Caco-2 (cell line): ENCODE data around the gene RMI2. TPM values are rescaled to one million over a fixed set of nuclear protein-coding genes. Genes with fewer than 3 reads are reported as not detected.
"Not testable (repeated sequence)": the region's sequence is repeated elsewhere in the genome, so short reads cannot be mapped to it uniquely, and the experiment has no call there.

Experiments
- BruUV-seq: library from RNA; stranded (reverse); fragments of 400-500 nt; replicated peaks from 2 replicates; lab custom pipeline; 2021; lab: Mats Ljungman, UMichigan
- CTCF ChIA-PET: fragments of 300-600 bp; sonication (Branson Sonifier 250); formaldehyde crosslinking; loops from one replicate; lab custom pipeline; 2022; ENCODE audit warnings: antibody characterized with exemption; lab: Charles Lee
- POLR2A ChIA-PET: fragments of 300-600 bp; sonication (Branson Sonifier 250); formaldehyde crosslinking; loops from one replicate; lab custom pipeline; 2022; ENCODE audit warnings: antibody characterized with exemption; lab: Charles Lee
- DNase-seq, 2 experiments: peaks; one replicate each; pipeline versions ENCODE4 v3.0.0 to v3.0.0-alpha.2; 2020 to 2022
- H3K27me3 ChIP-seq: replicated peaks from 2 replicates; pipeline ENCODE4 v1.6.0; 2011; ENCODE audit warnings: low read length; ENCODE audit not compliant: control insufficient read depth, insufficient read depth
- H3K36me3 ChIP-seq: 2 replicates; pipeline ENCODE4 v1.5.1; 2011; ENCODE audit warnings: low read length; ENCODE audit not compliant: control insufficient read depth, insufficient read depth
- H3K4me1 ChIP-seq: fragments of 250-450 bp; sonication (Bioruptor Pico); 2 replicates; pipeline ENCODE4 v1.5.1; 2020; ENCODE audit warnings: mild to moderate bottlenecking
- H3K4me3 ChIP-seq: 2 replicates; pipeline ENCODE4 v1.5.1; 2011; ENCODE audit warnings: low read depth, mild to moderate bottlenecking, control low read depth, low read length
- H3K9me3 ChIP-seq: fragments of 250-450 bp; sonication (Bioruptor Pico); 2 replicates; pipeline ENCODE4 v1.5.1; 2020; ENCODE audit warnings: mild to moderate bottlenecking, moderate library complexity
- H3K27ac Mint-ChIP-seq: one replicate; pipeline ENCODE4 v1.8.0; 2022; ENCODE audit warnings: mixed read lengths; ENCODE audit not compliant: unreplicated experiment
- H3K27me3 Mint-ChIP-seq: one replicate; pipeline ENCODE4 v1.8.0; 2022; ENCODE audit warnings: mixed read lengths; ENCODE audit not compliant: insufficient read depth, unreplicated experiment
- H3K36me3 Mint-ChIP-seq: one replicate; pipeline ENCODE4 v1.8.0; 2022; ENCODE audit warnings: mild to moderate bottlenecking, mixed read lengths; ENCODE audit not compliant: insufficient read depth, unreplicated experiment
- H3K4me1 Mint-ChIP-seq: one replicate; pipeline ENCODE4 v1.8.0; 2022; ENCODE audit warnings: low read depth, mixed read lengths; ENCODE audit not compliant: unreplicated experiment
- H3K4me3 Mint-ChIP-seq: one replicate; pipeline ENCODE4 v1.8.0; 2022; ENCODE audit warnings: mild to moderate bottlenecking, moderate library complexity, mixed read lengths; ENCODE audit not compliant: unreplicated experiment
- H3K9me3 Mint-ChIP-seq: one replicate; pipeline ENCODE4 v1.8.0; 2022; ENCODE audit warnings: mixed read lengths; ENCODE audit not compliant: unreplicated experiment
- CTCF ChIP-seq, 2 experiments: fragments of 200-600 bp in 1 of 2; IDR thresholded peaks; 1 replicate in 1 of 2; 2 replicates in 1 of 2; pipeline versions ENCODE4 v1.5.1 to v1.8.0; 2011 to 2022; ENCODE audit warnings: antibody characterized with exemption in 1 of 2, control low read depth in 1 of 2, inconsistent platforms in 1 of 2, low read depth in 1 of 2, low read length in 1 of 2, mild to moderate bottlenecking in 1 of 2, moderate library complexity in 1 of 2; ENCODE audit not compliant: insufficient read depth in 1 of 2, severe bottlenecking in 1 of 2, unreplicated experiment in 1 of 2
- intact Hi-C: fragments of 100-400 bp; cut with micrococcal nuclease; formaldehyde crosslinking; loops from one replicate; pipeline ENCODE4 v1.10.0; 2022; ENCODE audit not compliant: unreplicated experiment
- total RNA-seq: library from RNA; stranded (reverse); gene quantifications from 2 replicates; pipeline ENCODE4 v1.2.3, GENCODE V29; 2022

Gene RMI2
- total RNA-seq, 1 experiment from 2014 or later, result 52.7 TPM

- H3K9me3 Mint-ChIP-seq, result no peaks in the 10 kb centered on the region
- Histone ChIP-seq H3K27me3 (no peaks in the 10 kb centered on the region), H3K4me3 (no peak overlapping the region), H3K9me3 (no peaks in the 10 kb centered on the region), H3K4me1 (no peaks in the 10 kb centered on the region), H3K36me3 (no peaks in the 10 kb centered on the region)
- no peaks in the 10 kb centered on the region for H3K27me3 Mint-ChIP-seq
- no peak overlapping the region for H3K4me3 Mint-ChIP-seq
- peaks cover 6% of the 10 kb centered on the region for H3K4me1 Mint-ChIP-seq
- ChIA-PET CTCF (interaction anchor here (0.7 kb wide), 1 partner anchor 10 kb away, joined by 5 read pairs; no protein-coding TSS in a partner anchor), POLR2A (no interaction called here)
- H3K27ac Mint-ChIP-seq, result no peak overlapping the region
- TF ChIP-seq CTCF (IDR thresholded peaks at IDR 0.05; ENCODE audit: insufficient read depth in 1 of 2, low read depth in 1 of 2, low read length in 1 of 2, severe bottlenecking in 1 of 2, unreplicated experiment in 1 of 2), result no peak
- intact Hi-C loops, result no loop called here
- BruUV-seq, result no TSS peak
- no peak for DNase-seq
- no peaks in the 10 kb centered on the region for H3K36me3 Mint-ChIP-seq
These were observed 31.9 kb downstream of the RMI2 start for GRCh38 chr16:11377154-11377553.

- H3K4me3 ChIP-seq, intact Hi-C loops, CTCF ChIA-PET, H3K9me3 Mint-ChIP-seq, H3K27me3 ChIP-seq, POLR2A ChIA-PET, H3K4me3 Mint-ChIP-seq, DNase-seq, H3K36me3 ChIP-seq, BruUV-seq, H3K4me1 Mint-ChIP-seq, H3K9me3 ChIP-seq, H3K27ac Mint-ChIP-seq, H3K4me1 ChIP-seq, H3K27me3 Mint-ChIP-seq, H3K36me3 Mint-ChIP-seq: not testable (repeated sequence)
These were observed 33.7 kb downstream of the RMI2 start for GRCh38 chr16:11378951-11379350.

GRCh38 chr16:11379420-11379819, 34.2 kb downstream of the RMI2 start:
- Histone ChIP-seq H3K9me3 (no peaks in the 10 kb centered on the region), H3K36me3 (no peaks in the 10 kb centered on the region), H3K4me3 (no peak overlapping the region), H3K4me1 (no peaks in the 10 kb centered on the region), H3K27me3 (no peaks in the 10 kb centered on the region)
- no peak overlapping the region for H3K27ac Mint-ChIP-seq
- POLR2A ChIA-PET, result no interaction called here
- DNase-seq, result no peak
- H3K4me3 Mint-ChIP-seq, result no peak overlapping the region
- H3K9me3 Mint-ChIP-seq, result no peaks in the 10 kb centered on the region
- BruUV-seq, result no TSS peak
- no peak for TF ChIP-seq CTCF (IDR thresholded peaks at IDR 0.05; ENCODE audit: insufficient read depth in 1 of 2, low read depth in 1 of 2, low read length in 1 of 2, severe bottlenecking in 1 of 2, unreplicated experiment in 1 of 2)
- H3K36me3 Mint-ChIP-seq, result no peaks in the 10 kb centered on the region
- intact Hi-C loops, result no loop called here
- peaks cover 6% of the 10 kb centered on the region for H3K4me1 Mint-ChIP-seq
- H3K27me3 Mint-ChIP-seq, result no peaks in the 10 kb centered on the region
- CTCF ChIA-PET, result no interaction called here

- no peaks in the 10 kb centered on the region for H3K9me3 Mint-ChIP-seq
- H3K4me3 ChIP-seq, result no peak overlapping the region
- POLR2A ChIA-PET, result no interaction called here
- no peaks in the 10 kb centered on the region for H3K36me3 Mint-ChIP-seq
- H3K9me3 ChIP-seq, result no peaks in the 10 kb centered on the region
- no peaks in the 10 kb centered on the region for H3K27me3 Mint-ChIP-seq
- no peaks in the 10 kb centered on the region for H3K4me1 ChIP-seq
- intact Hi-C loops, result no loop called here
- H3K36me3 ChIP-seq, result no peaks in the 10 kb centered on the region
- no peaks in the 10 kb centered on the region for H3K27me3 ChIP-seq
- no peak for DNase-seq
- no peak overlapping the region for H3K4me3 Mint-ChIP-seq
- no peak overlapping the region for H3K27ac Mint-ChIP-seq
- BruUV-seq, result no TSS peak
- CTCF ChIA-PET, result interaction anchor here (0.6 kb wide), 1 partner anchor 124 kb away, joined by 3 read pairs; no protein-coding TSS in a partner anchor
- H3K4me1 Mint-ChIP-seq, result peaks cover 6% of the 10 kb centered on the region
- no peak for TF ChIP-seq CTCF (IDR thresholded peaks at IDR 0.05; ENCODE audit: insufficient read depth in 1 of 2, low read depth in 1 of 2, low read length in 1 of 2, severe bottlenecking in 1 of 2, unreplicated experiment in 1 of 2)
These were observed 35.6 kb downstream of the RMI2 start for GRCh38 chr16:11380836-11381235.
